Muscle of back (tissue), 11 donors: ENCODE measurements around the gene CACFD1. TPM values are rescaled to one million over a fixed set of nuclear protein-coding genes. Genes with fewer than 3 reads are reported as not detected.

Experiments used
- DNase-seq, 3 donors: peaks; one replicate each; pipeline versions ENCODE4 v3.0.0 to v3.0.0-alpha.2; 2013
- polyA plus RNA-seq, 10 donors: library from polyadenylated mRNA; unstranded; fragments of 120-200 nt; gene quantifications; one replicate each; pipeline ENCODE4 v1.2.1, GENCODE V29; 2013; ENCODE audit not compliant: insufficient read length in 10 of 10

The CACFD1 gene
- polyA plus RNA-seq, 10 donors: 10.5 to 17.7 (median 13.8) TPM

DNA sequence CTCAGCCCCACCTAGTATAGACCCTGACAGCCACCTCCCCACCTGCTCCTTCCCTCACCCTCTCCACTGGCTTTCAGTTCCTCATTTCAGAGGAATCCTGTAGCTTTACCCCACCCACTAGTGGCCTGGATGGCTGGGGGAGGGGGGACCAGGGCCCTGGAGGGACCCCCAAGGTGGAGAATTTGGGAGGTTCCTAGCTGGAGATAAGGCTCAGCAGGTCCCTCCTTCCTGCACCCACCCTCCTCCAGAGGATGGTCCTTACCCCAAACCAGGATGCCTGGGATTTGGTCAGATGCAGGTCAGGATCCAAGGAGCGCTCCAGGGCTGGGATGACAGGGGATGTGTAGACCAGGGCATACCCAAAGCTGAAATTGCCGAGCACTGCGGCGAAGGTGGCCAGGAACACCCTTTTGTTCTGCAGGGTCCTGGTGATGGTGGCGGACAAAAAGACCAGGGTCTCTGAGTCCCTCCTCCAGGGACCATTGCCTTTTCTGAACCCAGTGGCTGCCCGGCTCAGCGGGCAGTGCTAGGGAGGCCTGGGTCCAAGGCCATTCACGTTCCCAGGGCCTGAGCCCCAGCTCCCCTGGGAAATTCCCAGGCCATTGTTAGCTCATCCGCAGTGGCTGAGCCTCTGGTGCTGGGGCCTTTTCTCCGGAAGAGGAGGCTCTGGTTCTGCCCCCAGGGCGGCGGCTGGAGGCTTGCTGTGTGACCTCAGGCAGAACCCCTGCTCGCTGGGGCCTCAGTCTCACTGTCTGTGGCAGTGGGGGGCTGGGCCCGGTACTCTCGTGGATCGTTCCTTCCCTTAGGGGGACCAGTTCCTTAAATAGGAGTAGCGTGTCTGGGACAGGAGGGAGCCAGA is 18.4 kb downstream of the CACFD1 start:
- no peak for DNase-seq

- DNase-seq: peak; percentile 62 to 90 (median 78)
These were observed 19.3 kb downstream of the CACFD1 start, which contains the start of gene SLC2A6 for GRCh38 chr9:133478851-133479711. TSS of gene SLC2A6 (minus strand) at chr9:133479099. CDS start at chr9:133479059, 40 bp downstream.

GRCh38 chr9:133483611-133484010 is 23.8 kb downstream of the CACFD1 start:
- no peak for DNase-seq

DNA sequence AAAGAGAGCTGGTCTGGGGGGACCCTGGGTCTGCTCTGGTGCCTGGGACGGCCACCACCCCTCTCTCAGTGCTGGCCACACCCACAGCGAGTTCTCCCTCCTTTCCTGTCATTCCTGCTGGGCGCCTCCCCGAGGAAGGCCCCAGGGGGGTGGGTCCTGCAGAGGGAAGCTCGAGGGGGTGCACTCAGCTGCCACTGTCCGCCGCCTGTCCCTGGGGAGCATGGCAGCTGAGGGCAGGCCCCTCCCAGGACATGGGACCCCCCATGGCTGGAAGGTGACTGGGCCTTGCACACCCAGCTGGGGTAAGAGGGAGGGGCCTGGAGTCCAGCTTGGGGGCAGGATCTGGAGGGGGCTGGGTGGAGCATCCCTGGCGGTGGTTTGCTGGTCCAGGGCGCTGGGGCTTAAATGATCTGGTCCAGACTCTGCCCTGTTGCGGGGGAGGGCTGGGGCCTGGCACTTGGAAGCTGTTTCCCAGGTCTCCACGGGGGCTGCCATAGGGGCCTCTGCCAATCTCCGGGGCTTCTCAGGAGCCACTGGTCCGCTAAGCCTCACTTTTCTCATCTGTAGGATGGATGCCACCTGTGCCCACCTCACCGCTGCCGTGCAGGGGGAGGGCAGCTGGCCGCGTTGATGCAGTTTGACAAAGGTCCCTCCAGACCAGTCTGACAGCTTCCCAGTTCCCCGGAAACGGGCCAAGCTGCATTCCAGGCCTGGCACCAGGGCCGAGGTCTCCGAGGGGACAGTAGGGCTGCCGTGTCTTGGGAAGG is 25.1 kb downstream of the CACFD1 start:
- no peak for DNase-seq

DNA sequence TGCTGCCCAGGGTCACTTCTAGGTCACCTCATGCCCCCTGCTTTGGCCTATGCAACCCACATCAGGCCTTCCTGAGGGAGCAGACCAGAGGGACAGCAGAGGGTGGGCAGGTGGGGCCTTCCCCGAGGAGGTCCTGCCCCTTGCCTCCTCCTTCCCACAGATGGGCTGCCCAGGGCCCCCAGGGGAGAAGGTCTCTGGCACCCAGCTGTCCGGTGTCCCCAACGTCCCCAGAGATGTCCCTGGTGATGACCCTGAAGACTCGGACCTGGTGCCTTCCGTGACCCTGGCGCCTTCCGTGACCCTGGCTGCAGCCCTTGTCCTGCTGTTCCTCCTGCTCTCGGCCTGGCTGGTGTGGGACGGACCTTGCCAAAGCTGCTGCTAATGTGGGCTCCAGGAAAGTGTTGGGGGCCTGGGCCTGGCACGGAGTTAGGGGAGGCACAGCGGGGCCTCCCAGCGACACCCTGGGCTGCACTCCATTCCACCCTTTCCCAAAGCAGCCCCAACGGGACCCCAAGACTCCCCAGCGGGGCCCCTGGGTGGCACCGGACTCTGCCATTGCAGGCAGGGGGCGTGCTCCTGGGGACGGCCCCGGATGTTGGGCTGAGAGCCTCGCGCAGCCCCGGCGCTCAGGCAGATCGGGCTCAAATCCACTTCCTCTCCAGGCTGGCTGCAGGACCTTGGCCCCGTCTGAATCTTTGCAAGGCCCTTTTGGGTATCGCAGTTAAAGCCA is 25.9 kb downstream of the CACFD1 start:
- DNase-seq: no peak

- no peak for DNase-seq
These were observed 27.6 kb downstream of the CACFD1 start for GRCh38 chr9:133487331-133487725.

GRCh38 chr9:133488686-133489252 is 29.0 kb downstream of the CACFD1 start:
- no peak for DNase-seq

GRCh38 chr9:133489253-133490190 is 29.7 kb downstream of the CACFD1 start:
- no peak for DNase-seq

GRCh38 chr9:133490201-133490681 is 30.5 kb downstream of the CACFD1 start:
- DNase-seq: no peak

GRCh38 chr9:133490865-133491655 is 31.3 kb downstream of the CACFD1 start:
- DNase-seq: no peak

DNA sequence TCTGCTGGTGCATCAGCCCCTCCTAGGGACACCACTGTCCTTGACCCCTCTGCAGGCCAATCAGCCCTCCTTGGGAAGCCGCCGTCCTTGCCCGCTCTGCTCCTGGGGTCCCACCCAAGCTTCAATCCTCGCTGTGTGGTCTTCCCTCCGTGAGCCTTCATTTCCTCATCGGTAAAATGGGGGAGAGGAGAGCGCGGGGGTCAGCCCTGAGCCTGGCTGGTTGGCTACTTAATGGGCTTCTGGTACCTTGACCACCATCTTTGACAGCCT is 31.8 kb downstream of the CACFD1 start:
- no peak for DNase-seq

DNA sequence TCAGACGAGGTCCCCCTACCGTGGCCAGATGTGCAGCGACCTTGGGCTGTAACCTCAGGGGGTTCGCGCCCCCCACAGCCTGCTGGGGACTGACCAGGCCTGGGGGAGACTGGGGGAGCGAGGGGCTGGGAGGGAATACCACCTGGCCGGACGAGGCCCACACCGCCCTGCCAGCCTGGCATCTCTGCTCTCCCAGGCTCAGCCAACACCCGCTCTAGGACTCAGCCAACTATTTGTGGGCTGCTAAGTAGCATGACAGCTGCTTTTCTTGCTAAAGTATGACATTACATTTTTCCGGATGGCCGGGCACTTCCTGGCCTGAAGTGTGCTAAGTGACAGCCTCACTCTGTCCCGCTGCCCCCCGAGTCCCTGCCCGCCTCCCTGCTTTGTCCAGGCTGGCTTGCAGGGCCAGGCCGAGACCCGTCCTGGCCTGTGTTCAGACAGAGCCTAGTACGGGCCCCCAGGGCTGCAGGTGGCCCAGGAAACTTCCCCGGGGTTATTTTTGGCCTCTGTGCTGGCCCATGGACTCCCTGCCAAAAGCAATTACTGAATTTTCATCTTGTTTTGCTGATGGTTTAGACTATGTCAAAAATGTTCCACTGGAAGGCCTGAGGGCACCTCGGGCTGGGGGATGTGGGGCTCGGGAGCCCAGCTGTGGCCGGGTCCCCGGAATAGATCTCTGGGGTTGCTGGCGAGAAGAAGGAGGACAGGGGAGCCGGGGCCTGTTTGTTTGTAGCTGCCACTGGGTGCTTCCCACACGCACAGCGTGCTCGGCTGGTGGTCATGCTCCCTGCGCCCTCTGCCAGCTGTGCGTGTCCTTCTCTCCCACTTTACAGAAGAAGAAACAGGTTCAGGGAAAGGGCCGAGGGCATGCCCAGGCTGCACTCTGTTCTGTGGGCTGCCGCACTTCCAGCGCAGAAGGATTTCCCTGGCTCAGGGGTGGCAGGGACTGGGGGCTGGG is 32.6 kb downstream of the CACFD1 start:
- peak in 2 of 3 donors; percentile 65 to 81 for DNase-seq

DNA sequence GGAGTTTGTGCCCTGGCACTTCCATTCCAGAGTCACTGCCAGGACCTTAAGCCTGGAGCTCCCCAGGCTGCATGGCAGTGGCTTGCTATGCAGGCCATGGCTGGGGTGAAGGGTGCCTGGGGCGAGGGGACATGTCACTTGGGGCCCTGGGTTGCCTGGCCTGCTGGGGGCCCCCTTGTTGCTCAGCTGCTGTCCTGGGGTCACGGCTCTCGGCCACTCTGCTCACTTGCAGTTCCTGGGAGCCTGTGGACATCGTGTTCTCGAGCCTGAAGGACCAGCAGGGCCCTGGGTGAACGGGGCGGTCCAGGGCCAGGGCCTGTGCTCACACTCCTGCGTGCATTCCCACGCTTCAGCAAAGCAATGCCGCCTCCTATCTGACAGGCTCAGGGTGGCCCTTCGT is 33.6 kb downstream of the CACFD1 start:
- DNase-seq: no peak

GRCh38 chr9:133493845-133494540 is 34.2 kb downstream of the CACFD1 start:
- DNase-seq: no peak

GRCh38 chr9:133494636-133495326 is 35.0 kb downstream of the CACFD1 start:
- peak in 1 of 3 donors; percentile 40 for DNase-seq
